ENCODE data around the gene PITPNM3. TPM values are rescaled to one million over a fixed set of nuclear protein-coding genes. Genes with fewer than 3 reads are reported as not detected.
A peak's percentile ranks its signal among the peaks of the same experiment; 100 is the strongest.

Gene PITPNM3
- total and polyA plus RNA-seq, 2 experiments from 2014 or later, result 0.77 to 6.5 TPM

- DNase-seq (ENCODE audit: low read depth in 1 of 2, low spot score in 1 of 2), result no peak
- TF ChIP-seq, protein P1, sequence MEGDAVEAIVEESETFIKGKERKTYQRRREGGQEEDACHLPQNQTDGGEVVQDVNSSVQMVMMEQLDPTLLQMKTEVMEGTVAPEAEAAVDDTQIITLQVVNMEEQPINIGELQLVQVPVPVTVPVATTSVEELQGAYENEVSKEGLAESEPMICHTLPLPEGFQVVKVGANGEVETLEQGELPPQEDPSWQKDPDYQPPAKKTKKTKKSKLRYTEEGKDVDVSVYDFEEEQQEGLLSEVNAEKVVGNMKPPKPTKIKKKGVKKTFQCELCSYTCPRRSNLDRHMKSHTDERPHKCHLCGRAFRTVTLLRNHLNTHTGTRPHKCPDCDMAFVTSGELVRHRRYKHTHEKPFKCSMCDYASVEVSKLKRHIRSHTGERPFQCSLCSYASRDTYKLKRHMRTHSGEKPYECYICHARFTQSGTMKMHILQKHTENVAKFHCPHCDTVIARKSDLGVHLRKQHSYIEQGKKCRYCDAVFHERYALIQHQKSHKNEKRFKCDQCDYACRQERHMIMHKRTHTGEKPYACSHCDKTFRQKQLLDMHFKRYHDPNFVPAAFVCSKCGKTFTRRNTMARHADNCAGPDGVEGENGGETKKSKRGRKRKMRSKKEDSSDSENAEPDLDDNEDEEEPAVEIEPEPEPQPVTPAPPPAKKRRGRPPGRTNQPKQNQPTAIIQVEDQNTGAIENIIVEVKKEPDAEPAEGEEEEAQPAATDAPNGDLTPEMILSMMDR (IDR thresholded peaks at IDR 0.05; ENCODE audit: low read depth, low read length), result no peak
- Histone ChIP-seq H3K27ac (no peak overlapping the region), H3K27me3 (peaks cover 31% of the 10 kb centered on the region), H3K4me3 (no peak overlapping the region), H3K9me3 (ENCODE audit: low read depth) (no peaks in the 10 kb centered on the region), H3K36me3 (no peaks in the 10 kb centered on the region), H3K4me1 (ENCODE audit: low read depth) (no peaks in the 10 kb centered on the region)
Measured at GRCh38 chr17:6560496-6560895, 4.1 kb upstream of the PITPNM3 start.

DNA sequence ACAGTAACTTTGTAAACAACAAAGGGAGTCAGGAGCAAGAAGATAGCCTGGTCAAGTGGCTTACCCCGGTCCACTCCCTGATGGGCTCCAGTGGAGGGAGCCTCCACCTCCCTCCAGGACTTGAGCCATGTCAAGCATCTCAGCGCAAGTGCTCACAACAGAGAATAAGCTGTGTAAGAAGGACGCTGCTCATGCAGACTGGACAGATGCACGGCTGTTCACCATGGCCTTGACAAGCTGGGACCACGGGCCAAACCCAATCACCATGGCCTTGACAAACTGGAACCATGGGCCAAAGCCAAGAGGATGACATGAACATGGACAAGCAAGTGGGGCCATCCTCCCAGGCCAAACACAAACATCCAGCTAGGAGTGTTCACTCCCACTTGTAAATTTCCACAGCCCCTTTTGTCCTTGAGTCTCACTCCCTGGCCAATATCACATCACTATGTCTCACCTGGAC, 3.4 kb upstream of the PITPNM3 start:
- TF ChIP-seq, protein P1 (IDR thresholded peaks at IDR 0.05; ENCODE audit: low read depth, low read length), result no peak

DNA sequence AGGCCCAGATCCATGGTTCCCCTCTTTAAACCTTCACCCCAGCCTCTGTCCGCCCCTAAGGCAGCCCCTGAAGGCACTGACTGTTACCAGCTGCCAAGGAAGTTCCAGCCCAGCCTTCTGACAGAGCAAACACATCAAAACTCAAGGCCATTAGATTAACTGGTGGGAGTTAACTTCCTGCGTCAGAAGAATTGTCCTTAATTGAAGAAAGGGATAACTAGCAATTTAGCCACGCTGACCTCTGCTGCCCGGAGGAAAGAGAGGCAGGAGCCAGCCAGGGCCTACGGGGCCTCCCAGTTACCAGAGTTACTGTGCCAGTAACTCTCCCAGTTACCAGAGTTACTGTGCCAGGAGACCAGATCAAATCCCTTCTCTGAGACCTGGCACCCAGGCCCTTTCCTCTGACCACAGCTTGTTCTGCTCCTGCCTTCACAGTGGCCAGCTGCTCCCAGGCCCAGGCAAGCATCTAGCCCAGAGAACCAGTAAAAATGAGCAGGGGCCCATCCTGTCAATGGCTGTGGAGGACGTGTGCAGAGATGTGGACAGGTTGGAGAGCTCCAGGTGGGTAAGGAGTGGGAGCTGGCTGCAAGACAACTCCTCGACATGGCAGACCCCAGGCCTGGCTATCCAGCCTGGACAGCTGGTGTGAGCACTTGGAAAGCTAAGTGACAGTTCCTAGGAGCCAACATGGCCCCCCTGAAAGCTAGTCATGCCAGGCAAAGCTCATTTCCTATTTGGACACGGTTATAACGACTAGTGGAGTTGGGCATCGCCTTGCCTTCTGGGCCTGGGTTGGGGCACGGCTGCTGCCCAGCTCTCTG, 2.8 kb upstream of the PITPNM3 start:
- no peak overlapping the region for H3K4me3 ChIP-seq
- H3K4me1 ChIP-seq (ENCODE audit: low read depth), result no peaks in the 10 kb centered on the region
- no peaks in the 10 kb centered on the region for H3K36me3 ChIP-seq
- H3K27me3 ChIP-seq, result peaks cover 45% of the 10 kb centered on the region
- TF ChIP-seq, protein P1 (IDR thresholded peaks at IDR 0.05; ENCODE audit: low read depth, low read length), result no peak
- no peaks in the 10 kb centered on the region for H3K9me3 ChIP-seq (ENCODE audit: low read depth)
- H3K27ac ChIP-seq, result no peak overlapping the region
- DNase-seq (ENCODE audit: low read depth in 1 of 2, low spot score in 1 of 2), result peak in 1 of 2 donors; percentile 55

More for the DNA sequence above, 3.4 kb upstream of the PITPNM3 start:
- Histone ChIP-seq H3K27me3 (peaks cover 38% of the 10 kb centered on the region), H3K36me3 (no peaks in the 10 kb centered on the region), H3K9me3 (ENCODE audit: low read depth) (no peaks in the 10 kb centered on the region), H3K27ac (no peak overlapping the region), H3K4me3 (no peak overlapping the region), H3K4me1 (ENCODE audit: low read depth) (no peaks in the 10 kb centered on the region)
- DNase-seq (ENCODE audit: low read depth in 1 of 2, low spot score in 1 of 2), result no peak

- Histone ChIP-seq H3K36me3 (no peaks in the 10 kb centered on the region), H3K4me1 (ENCODE audit: low read depth) (no peaks in the 10 kb centered on the region), H3K27me3 (peaks cover 51% of the 10 kb centered on the region), H3K4me3 (no peak overlapping the region), H3K9me3 (ENCODE audit: low read depth) (no peaks in the 10 kb centered on the region), H3K27ac (no peak overlapping the region)
- TF ChIP-seq, protein P1 (IDR thresholded peaks at IDR 0.05; ENCODE audit: low read depth, low read length), result no peak
- DNase-seq (ENCODE audit: low read depth in 1 of 2, low spot score in 1 of 2), result no peak
Measured at GRCh38 chr17:6558276-6558675, 1.9 kb upstream of the PITPNM3 start.

DNA sequence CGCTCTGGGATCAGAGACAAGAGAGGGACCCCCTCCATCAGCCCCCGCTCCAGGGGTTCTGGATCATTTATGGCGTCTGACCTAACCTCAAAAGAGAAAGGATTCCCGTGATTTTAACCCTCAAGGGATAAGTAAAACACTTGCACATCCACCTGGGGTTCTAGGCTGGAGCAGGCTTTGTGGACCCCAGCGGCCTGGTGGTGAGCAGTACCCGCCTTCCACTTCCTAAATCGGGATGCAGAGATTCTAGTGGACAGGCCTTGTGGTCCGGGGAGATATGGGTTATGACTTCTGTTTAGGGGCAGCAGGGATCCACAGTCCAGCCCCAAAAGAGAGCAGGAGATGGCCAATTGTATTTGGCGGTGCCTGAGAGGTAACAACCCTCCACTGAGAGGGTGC, 684 bp upstream of the PITPNM3 start:
- TF ChIP-seq, protein P1 (IDR thresholded peaks at IDR 0.05; ENCODE audit: low read depth, low read length), result no peak
- Histone ChIP-seq H3K9me3 (ENCODE audit: low read depth) (no peaks in the 10 kb centered on the region), H3K36me3 (no peaks in the 10 kb centered on the region), H3K27ac (no peak overlapping the region), H3K4me3 (peak overlapping the region; percentile 39), H3K4me1 (ENCODE audit: low read depth) (peaks cover 3% of the 10 kb centered on the region), H3K27me3 (peaks cover 51% of the 10 kb centered on the region)
- no peak for DNase-seq (ENCODE audit: low read depth in 1 of 2, low spot score in 1 of 2)

All from cardiac muscle cell (in vitro differentiated cells and primary cell).